HG03442 (cell line): ENCODE results near the gene NID2.

ENCODE experiments used
- ATAC-seq: cut with Tn5 transposase; IDR thresholded peaks from one replicate; pipeline ENCODE4 v1.9.1; 2021; ENCODE audit warnings: mild to moderate bottlenecking, moderate library complexity; ENCODE audit not compliant: unreplicated experiment

The NID2 gene

DNA sequence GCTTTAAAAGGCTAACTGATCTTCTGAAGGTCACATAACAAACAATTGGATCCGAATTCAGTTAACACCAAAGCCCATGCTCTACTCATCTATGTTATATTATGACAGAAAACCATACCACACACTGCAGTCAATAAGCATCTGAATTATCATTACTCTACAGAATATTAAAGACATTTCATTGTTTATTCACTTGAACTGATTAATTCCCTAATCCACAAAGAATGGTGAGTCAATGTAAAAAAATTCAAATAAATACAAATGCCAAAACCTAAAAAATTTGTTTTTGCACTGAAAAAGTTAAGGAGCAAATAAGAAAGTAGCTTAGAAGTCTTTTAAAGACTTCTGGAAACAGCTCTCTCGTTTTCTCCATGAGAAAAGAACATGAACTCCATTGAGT lies 13.7 kb downstream of the NID2 start:
- ATAC-seq, result no peak

DNA sequence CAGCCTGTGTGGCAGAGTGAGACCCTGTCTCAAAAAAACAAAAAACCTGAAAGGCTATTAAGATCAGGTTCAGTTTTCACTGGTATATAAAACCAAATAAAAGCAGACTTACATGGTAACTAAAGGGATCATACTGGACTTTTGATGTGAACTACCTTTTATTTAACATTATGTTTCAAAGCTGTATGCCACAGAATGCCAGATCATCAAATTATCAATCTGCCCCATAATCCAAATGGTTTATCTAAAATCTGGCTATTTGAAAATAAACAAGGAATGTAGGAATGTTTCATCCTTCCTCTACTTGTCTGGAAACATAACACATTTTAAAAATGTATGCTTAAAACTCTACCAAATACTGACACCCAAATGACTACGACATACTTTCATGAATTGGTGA lies 14.2 kb downstream of the NID2 start:
- ATAC-seq, result no peak

DNA sequence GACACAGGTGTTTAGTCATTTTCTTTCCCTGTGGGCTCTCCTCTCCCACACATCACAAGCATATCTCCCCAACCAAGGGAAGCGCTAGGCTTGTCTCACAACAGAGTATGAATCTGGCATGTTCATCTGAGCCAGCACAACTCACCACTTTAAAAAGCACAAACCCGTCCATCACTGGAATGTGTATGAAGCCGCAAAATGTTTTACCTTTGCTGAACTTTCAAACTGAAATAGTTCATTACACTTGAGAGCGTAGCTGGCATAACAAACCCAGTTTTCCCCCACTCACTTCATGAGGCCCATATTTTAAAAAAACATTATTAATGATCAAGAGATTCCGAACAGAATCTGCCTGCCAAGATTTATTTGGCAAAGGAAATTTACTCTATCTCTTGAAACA lies 15.8 kb downstream of the NID2 start:
- ATAC-seq, result no peak

- ATAC-seq, result no peak
Observed at GRCh38 chr14:52052288-52052943, 16.4 kb downstream of the NID2 start.

GRCh38 chr14:52051871-52052270 lies 17.0 kb downstream of the NID2 start:
- no peak for ATAC-seq

DNA sequence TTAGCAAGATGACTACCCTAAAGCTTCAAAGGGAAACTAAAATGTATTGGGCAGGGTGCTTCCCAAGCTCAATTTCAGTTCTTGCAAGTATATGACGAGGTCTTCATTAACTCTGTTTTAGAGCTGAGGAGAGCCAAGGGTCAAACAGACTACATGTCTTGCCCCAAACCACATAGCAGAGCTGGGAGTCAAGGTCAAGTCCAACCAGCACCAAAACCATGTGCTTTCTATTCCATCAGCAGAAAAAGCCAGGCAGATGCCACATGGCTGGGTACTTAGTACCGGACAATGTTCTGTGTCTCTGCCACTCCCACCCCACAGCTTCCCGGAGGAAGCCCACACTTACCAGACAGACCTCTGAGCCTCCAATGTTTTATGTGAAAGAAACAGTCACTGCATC lies 17.6 kb downstream of the NID2 start:
- no peak for ATAC-seq

- ATAC-seq, result no peak
Observed at GRCh38 chr14:52049721-52050588, 18.9 kb downstream of the NID2 start.

GRCh38 chr14:52049271-52049670 lies 19.6 kb downstream of the NID2 start:
- no peak for ATAC-seq

DNA sequence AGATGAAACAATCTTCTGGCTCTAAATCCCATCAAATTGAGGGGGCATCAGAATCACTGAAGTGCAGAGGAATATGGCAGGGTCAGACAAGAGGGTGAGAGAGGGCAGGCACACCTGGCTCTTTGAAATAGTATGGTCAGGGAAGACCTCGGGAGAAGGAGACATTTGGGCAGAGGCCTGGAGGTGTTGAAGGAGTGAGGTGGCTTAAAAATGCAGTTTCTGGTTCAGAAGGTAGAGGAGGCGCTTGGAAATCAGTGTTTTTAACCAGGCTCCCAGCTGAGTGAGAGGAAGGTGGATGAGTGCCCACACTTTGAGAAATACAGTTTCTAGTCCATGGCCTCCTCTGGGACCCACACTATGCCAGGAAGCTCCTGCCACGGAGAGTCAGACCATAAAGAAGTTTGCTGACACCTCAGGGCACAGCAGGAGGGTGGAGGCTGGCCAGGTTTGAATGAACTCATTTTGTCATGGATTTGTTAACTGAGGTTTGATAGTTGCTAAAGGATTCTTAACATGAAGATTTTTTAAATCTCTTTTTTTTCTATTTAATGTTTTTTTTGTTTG lies 20.1 kb downstream of the NID2 start:
- ATAC-seq, result no peak

- ATAC-seq, result no peak
Observed at GRCh38 chr14:52048116-52048515, 20.7 kb downstream of the NID2 start.

- ATAC-seq, result no peak
Observed at GRCh38 chr14:52046376-52046917, 22.4 kb downstream of the NID2 start.

DNA sequence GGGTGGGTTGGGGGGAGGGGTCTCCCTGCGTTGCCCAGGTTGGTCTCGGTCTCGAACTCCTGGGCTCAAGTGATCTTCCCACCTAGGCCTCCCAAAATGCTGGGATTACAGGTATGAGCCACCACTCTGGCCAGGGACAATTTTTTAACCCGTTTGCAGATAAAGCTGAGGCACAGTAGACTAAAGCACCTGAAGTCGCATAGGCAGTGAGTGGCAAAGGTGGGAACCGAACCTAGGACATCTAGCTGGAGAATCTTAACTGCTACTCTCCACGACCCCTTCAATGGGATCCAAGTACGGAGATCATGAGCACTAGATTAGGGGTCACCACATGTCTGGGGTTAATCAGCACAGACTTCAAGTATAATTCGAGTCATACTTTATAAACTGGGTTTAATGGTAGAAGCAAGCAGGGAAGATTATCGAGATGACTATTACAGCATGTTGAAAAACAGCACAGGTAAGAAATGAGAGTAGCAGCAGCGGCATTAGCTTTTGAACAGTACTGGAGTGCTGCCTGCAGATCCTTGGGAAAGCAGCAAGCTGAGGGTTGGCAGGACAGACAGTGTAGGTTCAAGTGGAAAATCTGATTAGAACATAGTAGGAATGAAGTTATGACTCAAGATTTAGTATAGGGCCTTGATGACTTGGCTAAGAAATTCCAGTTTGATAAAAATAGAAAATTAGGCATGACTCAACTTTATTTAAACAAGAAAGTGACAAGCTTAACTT lies 23.9 kb downstream of the NID2 start:
- ATAC-seq, result no peak

DNA sequence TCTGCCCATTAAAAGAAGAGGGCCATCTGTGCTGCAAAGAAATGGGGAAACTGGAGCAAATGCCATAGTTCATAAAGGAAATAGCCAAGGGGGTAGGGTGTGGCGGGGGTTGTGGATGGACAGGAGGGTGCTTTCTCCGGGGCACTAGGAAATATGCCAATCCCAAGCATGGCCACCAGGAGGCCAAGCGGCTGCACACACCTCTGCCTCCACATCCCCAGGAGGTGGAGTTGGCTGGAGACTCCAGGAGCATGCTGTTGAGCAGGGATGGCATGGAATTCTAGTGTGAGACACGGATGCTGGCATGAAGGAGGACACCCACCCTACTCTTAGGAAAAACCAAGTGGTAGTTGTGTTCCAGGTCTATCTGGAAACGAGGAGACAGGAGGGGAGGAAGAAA lies 25.2 kb downstream of the NID2 start:
- ATAC-seq, result peak; percentile 59

DNA sequence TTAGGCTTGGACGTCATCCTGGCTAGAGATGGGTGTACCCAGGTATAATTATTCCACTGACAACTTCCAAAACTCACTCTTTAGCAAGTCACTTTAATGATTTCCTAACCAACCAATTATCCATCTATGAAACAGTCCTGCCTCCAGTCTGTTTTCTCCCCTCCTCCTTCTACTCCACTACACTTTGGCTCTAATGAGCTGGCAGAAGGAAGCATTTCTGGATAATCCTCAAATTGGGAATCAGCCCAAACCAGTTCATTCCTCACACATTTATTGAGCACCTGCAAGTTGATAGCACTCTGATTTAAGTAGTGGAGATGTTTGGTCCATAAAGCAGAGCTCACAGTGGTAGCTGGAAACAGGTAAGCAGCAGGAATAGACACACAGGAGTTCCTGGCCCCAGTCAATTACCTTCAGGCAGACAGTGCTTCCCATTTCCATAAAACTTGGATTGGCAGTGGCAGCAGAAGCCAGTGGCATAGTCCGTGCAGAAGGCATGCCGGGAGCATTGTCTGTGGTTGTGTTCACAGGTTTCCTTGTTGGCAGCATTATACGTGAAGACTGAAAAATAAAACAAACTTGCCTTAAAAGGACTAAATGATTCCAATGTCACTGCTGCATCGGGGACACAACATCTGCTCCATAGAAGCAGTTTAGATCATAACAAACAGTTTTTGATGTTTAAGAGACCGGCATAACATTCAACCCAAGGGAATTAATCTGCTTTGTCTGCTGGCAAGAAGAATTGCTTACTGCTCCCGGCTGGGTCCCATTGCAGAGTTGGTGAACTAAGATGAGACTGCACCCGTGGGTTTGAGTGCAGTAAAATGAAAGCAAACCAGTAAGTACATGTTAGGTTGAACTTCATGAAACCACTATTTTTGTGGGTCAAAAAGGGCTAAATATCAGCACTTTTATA lies 26.2 kb downstream of the NID2 start:
- no peak for ATAC-seq

- ATAC-seq, result no peak
Observed at GRCh38 chr14:52040598-52040997, 28.3 kb downstream of the NID2 start.

- no peak for ATAC-seq
Observed at GRCh38 chr14:52039124-52039815, 29.6 kb downstream of the NID2 start.

GRCh38 chr14:52033101-52033642 lies 35.7 kb downstream of the NID2 start:
- ATAC-seq, result no peak

GRCh38 chr14:52032204-52032801 lies 36.6 kb downstream of the NID2 start:
- no peak for ATAC-seq

GRCh38 chr14:52031781-52032180 lies 37.1 kb downstream of the NID2 start:
- ATAC-seq, result no peak
